ENCODE results near the gene IFT52.

DNA sequence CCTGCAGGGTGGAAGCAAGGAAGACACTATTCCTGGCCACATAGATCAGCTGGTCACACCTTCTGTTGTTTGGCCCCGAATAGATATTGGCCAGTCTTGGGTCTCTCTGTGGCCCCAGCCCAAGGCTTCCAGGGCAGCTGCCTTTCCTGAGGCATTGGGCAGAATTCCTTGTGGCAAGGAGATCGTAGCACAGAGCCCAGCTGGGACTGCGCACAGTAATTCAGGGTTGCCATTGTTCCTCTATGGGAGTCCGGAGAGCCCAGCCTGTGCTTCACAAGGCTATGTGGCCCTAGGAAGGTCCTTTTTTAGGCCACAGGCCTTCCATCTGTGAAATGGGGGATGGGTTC lies 25.0 kb upstream of the IFT52 start:
- TF ChIP-seq, protein P1, sequence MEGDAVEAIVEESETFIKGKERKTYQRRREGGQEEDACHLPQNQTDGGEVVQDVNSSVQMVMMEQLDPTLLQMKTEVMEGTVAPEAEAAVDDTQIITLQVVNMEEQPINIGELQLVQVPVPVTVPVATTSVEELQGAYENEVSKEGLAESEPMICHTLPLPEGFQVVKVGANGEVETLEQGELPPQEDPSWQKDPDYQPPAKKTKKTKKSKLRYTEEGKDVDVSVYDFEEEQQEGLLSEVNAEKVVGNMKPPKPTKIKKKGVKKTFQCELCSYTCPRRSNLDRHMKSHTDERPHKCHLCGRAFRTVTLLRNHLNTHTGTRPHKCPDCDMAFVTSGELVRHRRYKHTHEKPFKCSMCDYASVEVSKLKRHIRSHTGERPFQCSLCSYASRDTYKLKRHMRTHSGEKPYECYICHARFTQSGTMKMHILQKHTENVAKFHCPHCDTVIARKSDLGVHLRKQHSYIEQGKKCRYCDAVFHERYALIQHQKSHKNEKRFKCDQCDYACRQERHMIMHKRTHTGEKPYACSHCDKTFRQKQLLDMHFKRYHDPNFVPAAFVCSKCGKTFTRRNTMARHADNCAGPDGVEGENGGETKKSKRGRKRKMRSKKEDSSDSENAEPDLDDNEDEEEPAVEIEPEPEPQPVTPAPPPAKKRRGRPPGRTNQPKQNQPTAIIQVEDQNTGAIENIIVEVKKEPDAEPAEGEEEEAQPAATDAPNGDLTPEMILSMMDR (conservative IDR thresholded peaks at IDR 0.05; ENCODE audit: low read depth, low read length) = no peak
- TF ChIP-seq EZH2 (IDR thresholded peaks at IDR 0.05; ENCODE audit: low read length, unreplicated experiment) = no peak

All from PC-3 (cell line).